ENCODE measurements around the gene ARGFX. TPM values are rescaled to one million over a fixed set of nuclear protein-coding genes. Genes with fewer than 3 reads are reported as not detected.
A peak's percentile ranks its signal among the peaks of the same experiment; 100 is the strongest.

The ARGFX gene
- total and polyA plus RNA-seq, 2 of the 13 experiments (the other 11 are each of a cell fraction or from before 2014, with no cell fraction given), result not detected

DNA sequence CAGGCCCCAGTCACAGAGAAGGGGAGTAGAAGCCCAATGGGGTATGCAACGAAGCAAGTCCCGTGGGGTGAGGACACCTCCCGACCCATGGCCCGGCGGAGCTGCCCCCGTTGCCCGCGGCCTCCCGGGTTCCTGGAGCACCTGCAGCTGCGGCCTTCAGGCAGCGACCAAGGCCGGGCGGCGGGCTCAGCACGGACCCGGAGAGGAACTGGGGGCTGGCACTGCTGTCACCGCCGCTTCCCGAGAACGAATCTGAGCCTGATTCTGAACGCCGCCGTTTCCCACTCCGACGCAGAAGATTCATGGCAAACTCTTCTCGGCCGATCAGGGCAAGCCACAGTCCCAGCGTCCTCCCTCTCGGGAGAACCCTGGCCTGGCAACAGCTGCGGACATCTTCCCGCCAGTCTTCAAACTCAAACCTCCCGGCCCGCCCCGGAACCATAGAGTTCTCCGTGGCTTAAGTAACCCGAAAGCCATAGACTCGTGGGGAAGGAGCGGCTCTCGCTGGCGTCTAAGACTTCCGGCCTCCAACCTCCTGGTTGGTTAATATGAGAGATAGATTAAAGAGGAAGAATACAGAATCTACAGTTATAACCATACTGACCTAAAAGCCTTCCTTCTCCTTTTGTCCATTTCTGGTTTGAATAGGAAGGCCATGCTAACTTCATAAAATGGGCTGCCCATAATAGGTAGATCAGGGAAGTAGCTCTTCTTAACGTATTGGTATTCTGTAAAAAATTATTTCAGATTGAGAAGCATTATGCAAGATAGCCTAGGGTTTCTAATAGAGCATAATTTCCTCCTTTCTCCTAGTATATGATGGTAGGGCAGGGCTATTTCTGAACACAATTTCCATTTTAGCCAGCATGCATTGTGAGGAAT is 21.9 kb upstream of the ARGFX start, which contains the start of gene POLQ (continued):
- TF ChIP-seq, protein P1, sequence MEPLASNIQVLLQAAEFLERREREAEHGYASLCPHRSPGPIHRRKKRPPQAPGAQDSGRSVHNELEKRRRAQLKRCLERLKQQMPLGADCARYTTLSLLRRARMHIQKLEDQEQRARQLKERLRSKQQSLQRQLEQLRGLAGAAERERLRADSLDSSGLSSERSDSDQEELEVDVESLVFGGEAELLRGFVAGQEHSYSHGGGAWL (CRISPR knock-in tag; IDR thresholded peaks at IDR 0.05), result no peak
- TF ChIP-seq ZNF607 (CRISPR knock-in tag; IDR thresholded peaks at IDR 0.05; ENCODE audit: borderline replicate concordance), result no peak
- TF ChIP-seq, protein P2, sequence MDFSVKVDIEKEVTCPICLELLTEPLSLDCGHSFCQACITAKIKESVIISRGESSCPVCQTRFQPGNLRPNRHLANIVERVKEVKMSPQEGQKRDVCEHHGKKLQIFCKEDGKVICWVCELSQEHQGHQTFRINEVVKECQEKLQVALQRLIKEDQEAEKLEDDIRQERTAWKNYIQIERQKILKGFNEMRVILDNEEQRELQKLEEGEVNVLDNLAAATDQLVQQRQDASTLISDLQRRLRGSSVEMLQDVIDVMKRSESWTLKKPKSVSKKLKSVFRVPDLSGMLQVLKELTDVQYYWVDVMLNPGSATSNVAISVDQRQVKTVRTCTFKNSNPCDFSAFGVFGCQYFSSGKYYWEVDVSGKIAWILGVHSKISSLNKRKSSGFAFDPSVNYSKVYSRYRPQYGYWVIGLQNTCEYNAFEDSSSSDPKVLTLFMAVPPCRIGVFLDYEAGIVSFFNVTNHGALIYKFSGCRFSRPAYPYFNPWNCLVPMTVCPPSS (IDR thresholded peaks at IDR 0.05), result no peak
- peak; percentile 79 for TF ChIP-seq ZNF883 (CRISPR knock-in tag; IDR thresholded peaks at IDR 0.05; ENCODE audit: not compliant biosample characterization)
- no peak for TF ChIP-seq ZKSCAN5 (CRISPR knock-in tag; IDR thresholded peaks at IDR 0.05)
- TF ChIP-seq, protein P3, sequence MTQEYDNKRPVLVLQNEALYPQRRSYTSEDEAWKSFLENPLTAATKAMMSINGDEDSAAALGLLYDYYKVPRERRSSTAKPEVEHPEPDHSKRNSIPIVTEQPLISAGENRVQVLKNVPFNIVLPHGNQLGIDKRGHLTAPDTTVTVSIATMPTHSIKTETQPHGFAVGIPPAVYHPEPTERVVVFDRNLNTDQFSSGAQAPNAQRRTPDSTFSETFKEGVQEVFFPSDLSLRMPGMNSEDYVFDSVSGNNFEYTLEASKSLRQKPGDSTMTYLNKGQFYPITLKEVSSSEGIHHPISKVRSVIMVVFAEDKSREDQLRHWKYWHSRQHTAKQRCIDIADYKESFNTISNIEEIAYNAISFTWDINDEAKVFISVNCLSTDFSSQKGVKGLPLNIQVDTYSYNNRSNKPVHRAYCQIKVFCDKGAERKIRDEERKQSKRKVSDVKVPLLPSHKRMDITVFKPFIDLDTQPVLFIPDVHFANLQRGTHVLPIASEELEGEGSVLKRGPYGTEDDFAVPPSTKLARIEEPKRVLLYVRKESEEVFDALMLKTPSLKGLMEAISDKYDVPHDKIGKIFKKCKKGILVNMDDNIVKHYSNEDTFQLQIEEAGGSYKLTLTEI (CRISPR knock-in tag; conservative IDR thresholded peaks at IDR 0.05), result no peak
- no peak for TF ChIP-seq ZNF292 (CRISPR knock-in tag; IDR thresholded peaks at IDR 0.05; ENCODE audit: borderline replicate concordance, low read depth)
- TF ChIP-seq, protein P4, sequence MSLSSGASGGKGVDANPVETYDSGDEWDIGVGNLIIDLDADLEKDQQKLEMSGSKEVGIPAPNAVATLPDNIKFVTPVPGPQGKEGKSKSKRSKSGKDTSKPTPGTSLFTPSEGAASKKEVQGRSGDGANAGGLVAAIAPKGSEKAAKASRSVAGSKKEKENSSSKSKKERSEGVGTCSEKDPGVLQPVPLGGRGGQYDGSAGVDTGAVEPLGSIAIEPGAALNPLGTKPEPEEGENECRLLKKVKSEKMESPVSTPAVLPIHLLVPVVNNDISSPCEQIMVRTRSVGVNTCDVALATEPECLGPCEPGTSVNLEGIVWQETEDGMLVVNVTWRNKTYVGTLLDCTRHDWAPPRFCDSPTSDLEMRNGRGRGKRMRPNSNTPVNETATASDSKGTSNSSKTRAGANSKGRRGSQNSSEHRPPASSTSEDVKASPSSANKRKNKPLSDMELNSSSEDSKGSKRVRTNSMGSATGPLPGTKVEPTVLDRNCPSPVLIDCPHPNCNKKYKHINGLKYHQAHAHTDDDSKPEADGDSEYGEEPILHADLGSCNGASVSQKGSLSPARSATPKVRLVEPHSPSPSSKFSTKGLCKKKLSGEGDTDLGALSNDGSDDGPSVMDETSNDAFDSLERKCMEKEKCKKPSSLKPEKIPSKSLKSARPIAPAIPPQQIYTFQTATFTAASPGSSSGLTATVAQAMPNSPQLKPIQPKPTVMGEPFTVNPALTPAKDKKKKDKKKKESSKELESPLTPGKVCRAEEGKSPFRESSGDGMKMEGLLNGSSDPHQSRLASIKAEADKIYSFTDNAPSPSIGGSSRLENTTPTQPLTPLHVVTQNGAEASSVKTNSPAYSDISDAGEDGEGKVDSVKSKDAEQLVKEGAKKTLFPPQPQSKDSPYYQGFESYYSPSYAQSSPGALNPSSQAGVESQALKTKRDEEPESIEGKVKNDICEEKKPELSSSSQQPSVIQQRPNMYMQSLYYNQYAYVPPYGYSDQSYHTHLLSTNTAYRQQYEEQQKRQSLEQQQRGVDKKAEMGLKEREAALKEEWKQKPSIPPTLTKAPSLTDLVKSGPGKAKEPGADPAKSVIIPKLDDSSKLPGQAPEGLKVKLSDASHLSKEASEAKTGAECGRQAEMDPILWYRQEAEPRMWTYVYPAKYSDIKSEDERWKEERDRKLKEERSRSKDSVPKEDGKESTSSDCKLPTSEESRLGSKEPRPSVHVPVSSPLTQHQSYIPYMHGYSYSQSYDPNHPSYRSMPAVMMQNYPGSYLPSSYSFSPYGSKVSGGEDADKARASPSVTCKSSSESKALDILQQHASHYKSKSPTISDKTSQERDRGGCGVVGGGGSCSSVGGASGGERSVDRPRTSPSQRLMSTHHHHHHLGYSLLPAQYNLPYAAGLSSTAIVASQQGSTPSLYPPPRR (CRISPR knock-in tag; IDR thresholded peaks at IDR 0.05; ENCODE audit: borderline replicate concordance), result no peak
- peak; percentile 78; the same call in 1 of the 2 replicates for TF ChIP-seq MTF2 (CRISPR knock-in tag; IDR thresholded peaks at IDR 0.05; ENCODE audit: borderline replicate concordance)
- no peak for TF ChIP-seq ZNF7 (CRISPR knock-in tag; IDR thresholded peaks at IDR 0.05)
- no peak for TF ChIP-seq DNMT3B (CRISPR knock-in tag; conservative IDR thresholded peaks at IDR 0.05)
- no peak for TF ChIP-seq ARNTL (CRISPR knock-in tag; IDR thresholded peaks at IDR 0.05)
- no peak for TF ChIP-seq ZNF570 (CRISPR knock-in tag; IDR thresholded peaks at IDR 0.05; ENCODE audit: borderline replicate concordance)
- no peak for TF ChIP-seq ZFP36L1 (CRISPR knock-in tag; IDR thresholded peaks at IDR 0.05)
- TF ChIP-seq GTF3A (CRISPR knock-in tag; conservative IDR thresholded peaks at IDR 0.05), result no peak
- TF ChIP-seq, protein P5, sequence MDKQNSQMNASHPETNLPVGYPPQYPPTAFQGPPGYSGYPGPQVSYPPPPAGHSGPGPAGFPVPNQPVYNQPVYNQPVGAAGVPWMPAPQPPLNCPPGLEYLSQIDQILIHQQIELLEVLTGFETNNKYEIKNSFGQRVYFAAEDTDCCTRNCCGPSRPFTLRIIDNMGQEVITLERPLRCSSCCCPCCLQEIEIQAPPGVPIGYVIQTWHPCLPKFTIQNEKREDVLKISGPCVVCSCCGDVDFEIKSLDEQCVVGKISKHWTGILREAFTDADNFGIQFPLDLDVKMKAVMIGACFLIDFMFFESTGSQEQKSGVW (CRISPR knock-in tag; IDR thresholded peaks at IDR 0.05; ENCODE audit: borderline replicate concordance), result no peak
- TF ChIP-seq ZFX (CRISPR knock-in tag; IDR thresholded peaks at IDR 0.05; ENCODE audit: low read depth), result peak; percentile 85
- TF ChIP-seq MBD4 (IDR thresholded peaks at IDR 0.05; ENCODE audit: borderline replicate concordance, low read length), result no peak
- TF ChIP-seq ZNF550 (CRISPR knock-in tag; IDR thresholded peaks at IDR 0.05; ENCODE audit: borderline replicate concordance), result no peak

All from HepG2 (cell line).